Sigmoid colon (tissue), 7 donors: ENCODE data around the gene TPPP2. TPM values are rescaled to one million over a fixed set of nuclear protein-coding genes. Genes with fewer than 3 reads are reported as not detected.

Experiments used
- DNase-seq: peaks from one replicate; pipeline ENCODE4 v3.0.0-alpha.2; 2019
- H3K27ac ChIP-seq, 4 donors: fragments of 200-600 bp; sonication (generic); one replicate each; pipeline ENCODE4 v1.5.1; 2016 to 2019; ENCODE audit warnings: mild to moderate bottlenecking in 1 of 4
- H3K27me3 ChIP-seq, 3 donors: fragments of 200-600 bp; sonication (generic); one replicate each; pipeline ENCODE4 v1.5.1; 2019; ENCODE audit warnings: mild to moderate bottlenecking in 1 of 3
- H3K36me3 ChIP-seq, 4 donors: fragments of 200-600 bp; sonication (generic); one replicate each; pipeline ENCODE4 v1.5.1; 2016 to 2019
- H3K4me1 ChIP-seq, 4 donors: fragments of 200-600 bp; sonication (generic); one replicate each; pipeline ENCODE4 v1.5.1; 2017 to 2019
- H3K4me3 ChIP-seq, 4 donors: fragments of 200-600 bp; sonication (generic); one replicate each; pipeline ENCODE4 v1.5.1; 2017 to 2019; ENCODE audit warnings: mild to moderate bottlenecking in 2 of 4, moderate library complexity in 1 of 4
- H3K9me3 ChIP-seq, 4 donors: fragments of 200-600 bp in 3 of 4; sonication (generic) in 3 of 4; one replicate each; pipeline versions ENCODE4 v1.5.1 to v1.6.1; 2013 to 2019
- EP300 ChIP-seq, 4 donors: sonication (generic); formaldehyde crosslinking; IDR thresholded peaks; one replicate each; pipeline ENCODE4 v1.6.1; 2017; ENCODE audit warnings: antibody characterized with exemption in 4 of 4
- POLR2A ChIP-seq, 2 donors: fragments of 450-650 bp; IDR thresholded peaks; one replicate each; pipeline ENCODE4 v1.6.1; 2016; ENCODE audit warnings: antibody characterized with exemption in 2 of 2, mild to moderate bottlenecking in 2 of 2, moderate library complexity in 2 of 2
- POLR2AphosphoS5 ChIP-seq, 4 donors: sonication (generic); formaldehyde crosslinking; IDR thresholded peaks; one replicate each; pipeline ENCODE4 v1.6.1; 2017; ENCODE audit warnings: antibody characterized with exemption in 4 of 4
- WGBS, 2 donors: extraction: QIAGEN DNeasy Blood & Tissue Kit; methylation state at CpG; one replicate each; pipeline ENCODE4 v1.1.7; 2013; 5-methylcytosine and 5-hydroxymethylcytosine counted together
- intact Hi-C: fragments of 100-400 bp; cut with DNase I; formaldehyde crosslinking; loops from one replicate; pipeline ENCODE4 v1.15.1; 2023
- polyA plus RNA-seq, 3 donors: library from polyadenylated mRNA; stranded (reverse); fragments of 200-250 nt; gene quantifications; one replicate each; pipeline ENCODE4 v1.2.3, GENCODE V29; 2013
- total RNA-seq, 4 donors: library from RNA; depleted of rRNA; stranded (reverse); fragments of >200 nt; gene quantifications; one replicate each; pipeline ENCODE4 v1.1.0, GENCODE V29; 2016
- TF ChIP-seq, protein P1 (sequence below), 4 experiments: fragments of 450-650 bp in 3 of 4; fragments of 200-600 bp in 1 of 4; IDR thresholded peaks; one replicate each; pipeline ENCODE4 v1.5.1; 2016 to 2019; ENCODE audit warnings: antibody characterized with exemption in 4 of 4, mild to moderate bottlenecking in 3 of 4, moderate library complexity in 2 of 4
- donor health status: healthy with polysubstance abuse.
- donor health status: Bipolar disorder and iron deficiency.
- donor health status: healthy.

The TPPP2 gene
- total and polyA plus RNA-seq, 7 donors, result 0.36 TPM; not detected in 6

DNA sequence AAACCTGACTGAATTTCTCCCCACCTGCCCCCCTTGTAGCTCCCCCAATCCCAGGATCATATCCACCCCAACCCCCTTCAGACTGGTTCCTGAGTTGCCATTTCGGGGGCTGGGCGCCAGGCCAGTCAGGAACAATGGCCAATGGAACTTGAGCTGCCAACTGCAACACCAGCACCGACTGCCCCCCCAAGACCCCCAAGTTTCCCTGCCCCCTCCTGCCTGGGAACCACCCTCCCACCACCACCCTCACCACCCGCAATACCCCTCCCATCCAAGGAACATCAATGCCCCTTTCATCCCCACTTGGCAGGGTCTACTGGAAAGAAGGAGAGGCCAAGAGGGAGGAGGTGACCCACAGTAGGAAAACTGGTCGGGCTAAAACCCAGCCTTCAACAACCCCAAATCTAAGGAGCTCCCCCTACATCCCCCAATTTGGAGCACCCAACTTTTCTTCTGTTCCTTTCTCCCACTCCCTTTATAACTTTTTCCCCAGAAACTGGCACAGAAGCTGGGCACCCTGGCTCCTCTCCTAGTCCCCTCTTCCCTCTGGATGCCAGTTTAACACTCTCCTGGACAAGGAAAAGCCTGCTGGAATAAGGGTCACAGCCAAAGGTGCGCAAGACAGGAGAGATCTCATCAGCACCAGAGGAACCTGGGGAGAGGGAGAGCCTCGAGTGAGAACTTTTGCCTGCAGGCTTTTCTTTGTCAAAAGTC, 3.6 kb upstream of the TPPP2 start:
- Histone ChIP-seq H3K27me3 (no peaks in the 10 kb centered on the region), H3K27ac (peak overlapping the region; percentile 93 to 95 (median 93)), H3K9me3 (no peaks in the 10 kb centered on the region), H3K36me3 (peaks cover 4 to 14% (median 5%) of the 10 kb centered on the region in 4 donors), H3K4me1 (peaks cover 0 to 42% (median 35%) of the 10 kb centered on the region in 4 donors), H3K4me3 (peak overlapping the region in 3 of 4 donors; percentile 84 to 91 (median 85))
- WGBS, 2 donors, result 83 to 84% methylated on average over 7 of the region's 7 CpGs
- intact Hi-C loops, result no loop called here
- TF ChIP-seq, protein P1, sequence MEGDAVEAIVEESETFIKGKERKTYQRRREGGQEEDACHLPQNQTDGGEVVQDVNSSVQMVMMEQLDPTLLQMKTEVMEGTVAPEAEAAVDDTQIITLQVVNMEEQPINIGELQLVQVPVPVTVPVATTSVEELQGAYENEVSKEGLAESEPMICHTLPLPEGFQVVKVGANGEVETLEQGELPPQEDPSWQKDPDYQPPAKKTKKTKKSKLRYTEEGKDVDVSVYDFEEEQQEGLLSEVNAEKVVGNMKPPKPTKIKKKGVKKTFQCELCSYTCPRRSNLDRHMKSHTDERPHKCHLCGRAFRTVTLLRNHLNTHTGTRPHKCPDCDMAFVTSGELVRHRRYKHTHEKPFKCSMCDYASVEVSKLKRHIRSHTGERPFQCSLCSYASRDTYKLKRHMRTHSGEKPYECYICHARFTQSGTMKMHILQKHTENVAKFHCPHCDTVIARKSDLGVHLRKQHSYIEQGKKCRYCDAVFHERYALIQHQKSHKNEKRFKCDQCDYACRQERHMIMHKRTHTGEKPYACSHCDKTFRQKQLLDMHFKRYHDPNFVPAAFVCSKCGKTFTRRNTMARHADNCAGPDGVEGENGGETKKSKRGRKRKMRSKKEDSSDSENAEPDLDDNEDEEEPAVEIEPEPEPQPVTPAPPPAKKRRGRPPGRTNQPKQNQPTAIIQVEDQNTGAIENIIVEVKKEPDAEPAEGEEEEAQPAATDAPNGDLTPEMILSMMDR (IDR thresholded peaks at IDR 0.05), result no peak
- no peak for TF ChIP-seq POLR2A (IDR thresholded peaks at IDR 0.05)
- TF ChIP-seq POLR2AphosphoS5 (IDR thresholded peaks at IDR 0.05), result no peak
- TF ChIP-seq EP300 (IDR thresholded peaks at IDR 0.05), result no peak
- peak; percentile 82 for DNase-seq

DNA sequence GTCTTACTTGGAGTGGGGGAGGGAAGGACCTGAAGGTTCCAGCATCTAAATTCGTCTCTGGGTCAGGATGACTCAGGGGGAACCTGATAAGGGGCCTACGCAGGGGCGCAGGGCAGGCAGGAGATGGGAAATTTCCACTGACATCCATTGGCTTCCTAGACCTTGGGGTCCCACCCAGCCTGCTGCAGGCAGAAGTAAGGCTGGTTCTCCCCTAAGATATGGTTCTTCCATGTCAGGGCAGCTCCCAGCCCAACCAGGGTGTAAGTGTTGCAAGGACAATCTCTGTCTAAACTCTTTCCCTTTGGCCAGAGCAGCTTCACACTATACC, 3.1 kb upstream of the TPPP2 start:
- Histone ChIP-seq H3K36me3 (peaks cover under 1 to 8% (median 3%) of the 10 kb centered on the region in 4 donors), H3K9me3 (no peaks in the 10 kb centered on the region), H3K27ac (peak overlapping the region; percentile 93 to 95 (median 93)), H3K27me3 (no peaks in the 10 kb centered on the region), H3K4me1 (peaks cover 0 to 40% (median 33%) of the 10 kb centered on the region in 4 donors), H3K4me3 (no peak overlapping the region)
- no peak for TF ChIP-seq EP300 (IDR thresholded peaks at IDR 0.05)
- TF ChIP-seq, protein P1 (IDR thresholded peaks at IDR 0.05), result no peak
- TF ChIP-seq POLR2AphosphoS5 (IDR thresholded peaks at IDR 0.05), result no peak
- no peak for TF ChIP-seq POLR2A (IDR thresholded peaks at IDR 0.05)
- intact Hi-C loops, result no loop called here
- no peak for DNase-seq
- WGBS, 2 donors, result 73 to 82% methylated on average over 3 of the region's 3 CpGs

DNA sequence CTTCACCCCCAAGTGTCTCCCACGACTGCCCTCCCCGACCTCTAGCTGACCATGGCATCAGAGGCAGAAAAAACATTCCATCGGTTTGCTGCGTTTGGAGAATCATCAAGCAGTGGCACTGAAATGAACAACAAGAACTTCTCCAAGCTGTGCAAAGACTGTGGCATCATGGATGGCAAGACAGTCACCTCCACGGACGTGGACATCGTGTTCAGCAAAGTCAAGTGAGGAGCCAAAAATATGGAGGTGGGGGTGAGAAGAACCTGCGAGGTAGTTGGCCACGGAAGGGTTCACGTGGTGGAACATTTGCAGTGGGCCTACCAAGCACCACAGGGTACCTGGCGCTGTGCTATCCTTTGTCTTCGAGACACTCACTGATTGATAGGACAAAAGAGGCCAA, 514 bp downstream of the TPPP2 start:
- no peak for DNase-seq
- no peak overlapping the region for H3K27ac ChIP-seq
- TF ChIP-seq, protein P1 (IDR thresholded peaks at IDR 0.05), result no peak
- TF ChIP-seq EP300 (IDR thresholded peaks at IDR 0.05), result no peak
- no peak for TF ChIP-seq POLR2A (IDR thresholded peaks at IDR 0.05)
- TF ChIP-seq POLR2AphosphoS5 (IDR thresholded peaks at IDR 0.05), result no peak
- no peak overlapping the region for H3K4me3 ChIP-seq
- H3K9me3 ChIP-seq, result no peaks in the 10 kb centered on the region
- intact Hi-C loops, result no loop called here
- peaks cover 0 to 16% (median 13%) of the 10 kb centered on the region in 4 donors for H3K4me1 ChIP-seq
- no peaks in the 10 kb centered on the region for H3K36me3 ChIP-seq
- H3K27me3 ChIP-seq, result no peaks in the 10 kb centered on the region
- WGBS, 2 donors, result 92 to 94% methylated on average over 12 of the region's 12 CpGs

DNA sequence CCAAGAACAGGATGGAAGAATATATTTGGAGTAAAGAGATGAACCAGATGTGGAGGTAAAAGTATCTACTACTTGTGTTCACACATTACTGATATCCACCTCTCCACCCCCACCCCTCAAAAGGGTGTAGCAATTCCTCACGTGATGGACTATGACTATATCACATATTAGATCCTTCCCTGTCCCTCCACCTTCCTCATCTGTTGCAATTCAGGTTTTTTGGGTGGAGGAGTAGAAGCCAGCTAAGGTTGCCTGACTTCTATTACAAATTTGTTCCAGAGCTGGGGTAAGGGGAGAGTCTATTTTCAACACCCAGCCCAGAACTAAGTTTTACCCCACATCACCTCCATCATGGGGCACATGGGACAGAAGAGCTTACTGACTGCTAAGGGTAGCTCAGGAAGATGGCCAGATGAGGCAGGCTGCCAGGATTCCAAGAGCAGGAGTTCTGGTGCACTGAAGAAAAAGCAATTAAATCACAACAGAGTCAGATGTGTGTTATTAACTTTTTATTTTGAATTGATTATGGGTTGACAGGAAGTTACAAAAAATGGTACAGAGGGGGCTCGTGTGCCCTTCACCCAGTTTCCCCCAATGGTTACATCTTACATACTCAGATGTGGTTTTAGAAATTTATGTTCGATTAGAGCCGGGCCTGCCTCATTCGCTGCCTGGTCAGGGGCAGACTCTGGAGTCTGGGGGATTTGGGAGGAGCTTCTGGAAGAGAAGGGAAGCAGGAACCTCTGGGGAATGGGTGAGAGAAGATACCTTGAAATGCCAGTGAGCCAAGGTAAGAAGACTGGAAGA, 2.5 kb downstream of the TPPP2 start:
- WGBS, 2 donors, result 82 to 85% methylated on average over 5 of the region's 5 CpGs
- H3K4me1 ChIP-seq, result no peaks in the 10 kb centered on the region
- H3K36me3 ChIP-seq, result no peaks in the 10 kb centered on the region
- DNase-seq, result no peak
- no peaks in the 10 kb centered on the region for H3K27me3 ChIP-seq
- H3K9me3 ChIP-seq, result no peaks in the 10 kb centered on the region
- TF ChIP-seq EP300 (IDR thresholded peaks at IDR 0.05) (no peak), POLR2AphosphoS5 (IDR thresholded peaks at IDR 0.05) (no peak), POLR2A (IDR thresholded peaks at IDR 0.05) (no peak)
- TF ChIP-seq, protein P1 (IDR thresholded peaks at IDR 0.05), result no peak
- H3K27ac ChIP-seq, result no peak overlapping the region
- intact Hi-C loops, result no loop called here
- H3K4me3 ChIP-seq, result no peak overlapping the region
